NT2/D1 (cell line): ENCODE data around the gene TEX12.

Experiments used
- DNase-seq: peaks from one replicate; pipeline ENCODE4 v3.0.0-alpha.2; 2011; ENCODE audit warnings: low read depth, low spot score
- H3K27me3 ChIP-seq: 2 replicates; pipeline ENCODE4 v1.6.0; 2011; ENCODE audit warnings: mild to moderate bottlenecking; ENCODE audit not compliant: insufficient read length, insufficient read depth
- H3K36me3 ChIP-seq: 2 replicates; pipeline ENCODE4 v1.6.1; 2011; ENCODE audit warnings: mild to moderate bottlenecking, low read length, mixed read lengths; ENCODE audit not compliant: insufficient read depth, insufficient read length
- H3K4me1 ChIP-seq: 2 replicates; pipeline ENCODE4 v1.5.1; 2011; ENCODE audit not compliant: insufficient read depth, insufficient read length
- H3K4me3 ChIP-seq: 2 replicates; pipeline ENCODE4 v1.5.1; 2011; ENCODE audit warnings: low read depth; ENCODE audit not compliant: insufficient read length
- H3K9ac ChIP-seq: 2 replicates; pipeline ENCODE4 v1.6.0; 2011; ENCODE audit warnings: low read depth; ENCODE audit not compliant: insufficient read length
- H3K9me3 ChIP-seq: 2 replicates; pipeline ENCODE4 v1.5.1; 2011; ENCODE audit warnings: mild to moderate bottlenecking, low read length; ENCODE audit not compliant: insufficient read depth
- SUZ12 ChIP-seq: IDR thresholded peaks from 2 replicates; pipeline ENCODE4 v1.6.1; 2011; ENCODE audit not compliant: insufficient read length, insufficient read depth; ENCODE audit errors: extremely low read depth
- YY1 ChIP-seq: IDR thresholded peaks from 2 replicates; pipeline ENCODE4 v1.6.1; 2011; ENCODE audit not compliant: insufficient read length, insufficient read depth
- ZNF274 ChIP-seq: IDR thresholded peaks from 2 replicates; pipeline ENCODE4 v1.6.1; 2011; ENCODE audit warnings: mild to moderate bottlenecking, low read depth, low read length

The TEX12 gene, protein sequence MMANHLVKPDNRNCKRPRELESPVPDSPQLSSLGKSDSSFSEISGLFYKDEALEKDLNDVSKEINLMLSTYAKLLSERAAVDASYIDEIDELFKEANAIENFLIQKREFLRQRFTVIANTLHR

DNA sequence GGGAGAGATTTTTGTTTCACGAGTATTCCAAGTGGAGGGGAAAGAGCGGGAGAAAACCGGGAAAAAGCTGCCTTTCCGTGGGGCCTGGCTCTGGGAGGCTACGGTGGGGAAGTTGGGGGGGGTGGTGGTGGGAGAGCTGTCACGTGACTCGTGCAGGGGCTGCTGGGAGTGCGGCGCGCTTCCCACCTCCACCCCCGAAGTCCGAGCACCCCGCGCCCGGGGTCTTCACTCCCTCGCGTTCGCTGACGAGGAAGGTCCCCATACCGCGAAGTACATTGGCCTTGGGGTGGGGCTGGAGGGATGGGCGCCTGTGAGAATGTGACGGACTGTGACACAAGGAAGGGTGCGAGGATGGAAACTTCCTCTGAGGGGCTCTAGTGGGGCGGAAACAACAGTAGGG lies at the start of gene TEX12:
Gene TEX12 (plus strand): TSS at position 228 of the 400 bp plus-strand sequence. CDS start 1,897 bp downstream, outside the sequence.
- Histone ChIP-seq H3K9me3 (no peaks in the 10 kb centered on the region), H3K9ac (no peak within 1 kb of the TSS), H3K27me3 (no peaks in the 10 kb centered on the region), H3K4me1 (no peaks in the 10 kb centered on the region), H3K36me3 (no peaks in the 10 kb centered on the region), H3K4me3 (no peak within 1 kb of the TSS)
- TF ChIP-seq SUZ12 = no peak
- TF ChIP-seq ZNF274 = no peak
- TF ChIP-seq YY1 = no peak
- DNase-seq = no peak

GRCh38 chr11:112118176-112118575 lies 49.0 kb upstream of the TEX12 start:
- Histone ChIP-seq H3K4me1 (no peaks in the 10 kb centered on the region), H3K9me3 (no peaks in the 10 kb centered on the region)
- DNase-seq = no peak

GRCh38 chr11:112121981-112122615 lies 45.1 kb upstream of the TEX12 start:
- Histone ChIP-seq H3K9ac (no peak overlapping the region), H3K27me3 (no peaks in the 10 kb centered on the region), H3K4me1 (no peaks in the 10 kb centered on the region), H3K36me3 (no peaks in the 10 kb centered on the region), H3K4me3 (no peak overlapping the region), H3K9me3 (no peaks in the 10 kb centered on the region)
- DNase-seq = no peak
- TF ChIP-seq SUZ12 (no peak), ZNF274 (no peak), YY1 (no peak)

More at GRCh38 chr11:112118176-112118575, 49.0 kb upstream of the TEX12 start:
- Histone ChIP-seq H3K4me3 (no peak overlapping the region), H3K27me3 (no peaks in the 10 kb centered on the region), H3K9ac (no peak overlapping the region), H3K36me3 (no peaks in the 10 kb centered on the region)
- TF ChIP-seq ZNF274 (no peak), YY1 (no peak), SUZ12 (no peak)

DNA sequence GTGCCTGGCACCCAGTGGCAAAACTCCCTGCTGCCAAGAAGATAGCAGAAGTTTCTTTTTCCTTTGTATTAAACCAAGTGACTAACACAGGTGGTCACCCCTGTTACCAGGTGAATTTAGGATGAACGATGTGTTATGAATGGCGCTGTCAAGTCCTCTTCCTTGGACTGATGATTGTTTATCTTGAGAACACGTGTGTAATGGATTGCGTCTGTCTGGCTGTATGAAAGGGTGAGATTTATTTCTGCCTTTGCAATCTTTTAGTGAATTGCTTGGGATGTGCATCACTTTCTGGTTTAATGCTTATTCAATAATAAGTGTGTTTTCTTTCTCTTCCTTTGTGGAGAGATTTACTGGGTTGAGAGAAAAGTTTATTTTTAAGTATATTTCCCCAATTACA lies 44.0 kb upstream of the TEX12 start:
- Histone ChIP-seq H3K36me3 (no peaks in the 10 kb centered on the region), H3K4me3 (no peak overlapping the region), H3K4me1 (no peaks in the 10 kb centered on the region), H3K9me3 (no peaks in the 10 kb centered on the region), H3K9ac (no peak overlapping the region), H3K27me3 (no peaks in the 10 kb centered on the region)
- TF ChIP-seq ZNF274 (no peak), YY1 (no peak), SUZ12 (no peak)
- DNase-seq = no peak

DNA sequence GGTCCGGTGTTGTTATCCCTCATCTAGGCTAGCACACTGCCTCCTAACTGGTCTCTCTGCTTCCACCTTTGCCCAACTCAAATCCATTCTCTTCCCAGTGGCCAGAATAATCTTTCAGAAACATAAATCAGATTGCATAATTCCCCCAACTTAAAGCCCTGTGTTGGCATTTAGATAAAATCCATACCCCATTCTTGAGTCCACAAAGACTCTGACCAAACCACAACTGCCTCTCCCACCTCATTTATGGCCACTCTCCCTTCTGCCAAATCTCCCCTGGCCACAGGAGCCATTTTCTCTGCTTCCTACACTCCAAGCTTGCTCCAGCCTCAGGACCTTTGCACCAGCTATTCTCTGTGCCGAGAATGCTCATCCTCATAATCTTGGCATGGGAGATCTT lies 40.1 kb upstream of the TEX12 start:
- no peak overlapping the region for H3K9ac ChIP-seq
- no peaks in the 10 kb centered on the region for H3K27me3 ChIP-seq
- DNase-seq = no peak
- no peak overlapping the region for H3K4me3 ChIP-seq
- no peaks in the 10 kb centered on the region for H3K9me3 ChIP-seq
- TF ChIP-seq YY1 (no peak), ZNF274 (no peak), SUZ12 (no peak)
- no peaks in the 10 kb centered on the region for H3K4me1 ChIP-seq
- H3K36me3 ChIP-seq = no peaks in the 10 kb centered on the region

- H3K9ac ChIP-seq = no peak overlapping the region
- TF ChIP-seq ZNF274 = no peak
- no peak for TF ChIP-seq YY1
- TF ChIP-seq SUZ12 = no peak
- H3K4me3 ChIP-seq = no peak overlapping the region
- no peaks in the 10 kb centered on the region for H3K27me3 ChIP-seq
- DNase-seq = no peak
- H3K4me1 ChIP-seq = no peaks in the 10 kb centered on the region
- H3K36me3 ChIP-seq = no peaks in the 10 kb centered on the region
- no peaks in the 10 kb centered on the region for H3K9me3 ChIP-seq
Measured at GRCh38 chr11:112128483-112129121, 38.6 kb upstream of the TEX12 start.

DNA sequence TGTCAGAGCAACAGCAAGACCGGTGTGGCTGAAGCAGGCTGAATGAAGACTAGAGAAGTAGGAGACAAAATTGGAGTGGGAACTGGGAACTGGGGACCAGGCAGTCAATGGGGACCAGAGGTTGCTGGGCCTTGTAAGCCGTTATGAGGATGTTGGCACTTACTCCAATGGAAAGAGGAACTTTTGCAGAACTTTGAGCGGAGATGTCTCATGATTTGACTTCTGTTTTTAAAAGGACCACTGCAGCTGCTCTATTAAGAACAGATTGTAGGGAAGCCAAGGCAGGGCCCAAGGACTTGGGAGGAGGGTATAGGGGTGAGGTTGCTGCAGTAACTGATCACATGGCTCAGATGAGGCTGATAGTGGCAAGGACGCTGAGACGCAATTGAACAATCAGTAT lies 37.5 kb upstream of the TEX12 start:
- Histone ChIP-seq H3K36me3 (no peaks in the 10 kb centered on the region), H3K9ac (no peak overlapping the region), H3K27me3 (no peaks in the 10 kb centered on the region), H3K4me3 (no peak overlapping the region), H3K4me1 (no peaks in the 10 kb centered on the region), H3K9me3 (no peaks in the 10 kb centered on the region)
- TF ChIP-seq SUZ12 = no peak
- no peak for TF ChIP-seq YY1
- TF ChIP-seq ZNF274 = no peak
- no peak for DNase-seq
